Transverse colon (tissue), 4 donors: ENCODE data around the gene ONECUT2. TPM values are rescaled to one million over a fixed set of nuclear protein-coding genes. Genes with fewer than 3 reads are reported as not detected.
"Not testable (repeated sequence)": the region's sequence is repeated elsewhere in the genome, so short reads cannot be mapped to it uniquely, and the experiment has no call there.

Experiments used
- DNase-seq: peaks from one replicate; pipeline ENCODE4 v3.0.0-alpha.2; 2019
- H3K27ac ChIP-seq, 4 donors: fragments of 200-600 bp; sonication (generic); 2 replicates each; pipeline ENCODE4 v1.5.1; 2016 to 2018; ENCODE audit warnings: inconsistent platforms in 4 of 4
- H3K27me3 ChIP-seq: fragments of 200-600 bp; sonication (generic); 2 replicates; pipeline ENCODE4 v1.5.1; 2017; ENCODE audit warnings: inconsistent platforms
- H3K36me3 ChIP-seq, 4 donors: fragments of 200-600 bp; sonication (generic); 2 replicates each; pipeline ENCODE4 v1.5.1; 2017 to 2019; ENCODE audit warnings: inconsistent platforms in 4 of 4
- H3K4me1 ChIP-seq, 4 donors: fragments of 200-600 bp; sonication (generic); 2 replicates each; pipeline ENCODE4 v1.5.1; 2017 to 2020; ENCODE audit warnings: inconsistent platforms in 4 of 4
- H3K4me3 ChIP-seq, 4 donors: fragments of 200-600 bp; sonication (generic); 1 replicate in 1 of 4; 2 replicates in 3 of 4; pipeline versions ENCODE4 v1.5.1 to v1.6.1; 2017 to 2019; ENCODE audit warnings: inconsistent platforms in 4 of 4
- H3K9me3 ChIP-seq, 2 donors: fragments of 200-600 bp; sonication (generic); 2 replicates each; pipeline ENCODE4 v1.5.1; 2017 to 2019; ENCODE audit warnings: inconsistent platforms in 2 of 2
- CTCF ChIP-seq, 5 experiments: fragments of 200-600 bp in 3 of 5; fragments of 450-650 bp in 2 of 5; sonication (generic) in 3 of 5; IDR thresholded peaks; 1 replicate in 2 of 5; 2 replicates in 3 of 5; pipeline ENCODE4 v1.5.1; 2016 to 2017; ENCODE audit warnings: antibody characterized with exemption in 5 of 5, inconsistent platforms in 3 of 5, mild to moderate bottlenecking in 2 of 5, moderate library complexity in 1 of 5
- EP300 ChIP-seq: sonication (generic); formaldehyde crosslinking; IDR thresholded peaks from one replicate; pipeline ENCODE4 v1.6.1; 2017; ENCODE audit warnings: antibody characterized with exemption, low read depth
- POLR2A ChIP-seq: fragments of 450-650 bp; IDR thresholded peaks from one replicate; pipeline ENCODE4 v1.6.1; 2016; ENCODE audit warnings: antibody characterized with exemption, mild to moderate bottlenecking, moderate library complexity
- POLR2AphosphoS5 ChIP-seq, 3 donors: sonication (generic); formaldehyde crosslinking; IDR thresholded peaks; one replicate each; pipeline ENCODE4 v1.6.1; 2016; ENCODE audit warnings: antibody characterized with exemption in 3 of 3
- WGBS, 2 donors: methylation state at CpG; one replicate each; pipeline ENCODE4 v1.1.5; 2018; ENCODE audit warnings: low coverage in 1 of 2; 5-methylcytosine and 5-hydroxymethylcytosine counted together
- in situ Hi-C, 4 donors: fragments of 200-750 bp; cut with MboI; loops; one replicate each; pipeline versions ENCODE4 v1.15.0 to v1.15.1; 2017; ENCODE audit warnings: low sequenced_read_pairs in 3 of 4, low pct_ligation_motif_present in 1 of 4, low pct_unique_long_range_greater_than_20kb in 1 of 4
- intact Hi-C: fragments of 100-400 bp; cut with DNase I; formaldehyde crosslinking; loops from one replicate; pipeline ENCODE4 v1.15.1; 2023; ENCODE audit warnings: low total_unique reads
- total RNA-seq, 4 donors: library from RNA; depleted of rRNA; stranded (reverse); fragments of >200 nt; gene quantifications; one replicate each; pipeline ENCODE4 v1.1.0, GENCODE V29; 2016

The ONECUT2 gene
- total RNA-seq, 4 donors from 2014 or later, result 0.14 to 0.48 TPM; not detected in 2

GRCh38 chr18:57518533-57518932 is 83.4 kb downstream of the ONECUT2 start:
- in situ Hi-C loops (no loop called here), intact Hi-C loops (no loop called here)
- Histone ChIP-seq H3K36me3 (no peaks in the 10 kb centered on the region), H3K27ac (no peak overlapping the region), H3K4me1 (no peaks in the 10 kb centered on the region), H3K4me3 (no peak overlapping the region), H3K9me3 (no peaks in the 10 kb centered on the region), H3K27me3 (peaks cover 9% of the 10 kb centered on the region)
- peak; percentile 33 for DNase-seq
- WGBS, 2 donors, result 33 to 59% methylated on average over 9 to 10 of the region's 10 CpGs
- no peak for TF ChIP-seq CTCF (IDR thresholded peaks at IDR 0.05)
- TF ChIP-seq EP300, result no peak
- no peak for TF ChIP-seq POLR2A
- TF ChIP-seq POLR2AphosphoS5 (IDR thresholded peaks at IDR 0.05), result no peak

- H3K4me1 ChIP-seq, result no peaks in the 10 kb centered on the region
- intact Hi-C loops (no loop called here), in situ Hi-C loops (no loop called here)
- no peaks in the 10 kb centered on the region for H3K9me3 ChIP-seq
- no peak overlapping the region for H3K27ac ChIP-seq
- DNase-seq, result no peak
- H3K27me3 ChIP-seq, result peaks cover 9% of the 10 kb centered on the region
- WGBS, 2 donors, result 66 to 83% methylated on average over 5 to 7 of the region's 7 CpGs
- no peaks in the 10 kb centered on the region for H3K36me3 ChIP-seq
- TF ChIP-seq EP300, result no peak
- no peak for TF ChIP-seq POLR2AphosphoS5 (IDR thresholded peaks at IDR 0.05)
- TF ChIP-seq POLR2A, result no peak
- no peak for TF ChIP-seq CTCF (IDR thresholded peaks at IDR 0.05)
- H3K4me3 ChIP-seq, result no peak overlapping the region
These were observed 84.7 kb downstream of the ONECUT2 start for GRCh38 chr18:57519668-57520424.

- intact Hi-C loops, result not testable (repeated sequence)
These were observed 87.2 kb downstream of the ONECUT2 start for GRCh38 chr18:57522348-57522747.

GRCh38 chr18:57523171-57523956 is 88.2 kb downstream of the ONECUT2 start:
- Histone ChIP-seq H3K4me1 (no peaks in the 10 kb centered on the region), H3K9me3 (no peaks in the 10 kb centered on the region), H3K36me3 (no peaks in the 10 kb centered on the region), H3K27ac (no peak overlapping the region), H3K27me3 (peaks cover 9% of the 10 kb centered on the region), H3K4me3 (no peak overlapping the region)
- in situ Hi-C loops, result no loop called here
- DNase-seq, result no peak
- 69 to 79% methylated on average over 10 to 11 of the region's 11 CpGs for WGBS, 2 donors
- TF ChIP-seq POLR2AphosphoS5 (IDR thresholded peaks at IDR 0.05) (no peak), POLR2A (no peak), EP300 (no peak), CTCF (IDR thresholded peaks at IDR 0.05) (no peak)
- intact Hi-C loops, result no loop called here

More at GRCh38 chr18:57522348-57522747, 87.2 kb downstream of the ONECUT2 start:
- H3K27me3 ChIP-seq, in situ Hi-C loops, DNase-seq, H3K9me3 ChIP-seq, H3K4me3 ChIP-seq, H3K4me1 ChIP-seq, H3K27ac ChIP-seq, H3K36me3 ChIP-seq: not testable (repeated sequence)
